DMS153 treated with DMSO at 0.1 percent for 48 hours (cell line): Measurements from ENCODE around the gene HOXA9.

ENCODE experiments used
- DNase-seq: peaks from one replicate; lab custom pipeline; 2025; ENCODE audit not compliant: unreplicated experiment; lab: John Stamatoyannopoulos, UW

Gene HOXA9

DNA sequence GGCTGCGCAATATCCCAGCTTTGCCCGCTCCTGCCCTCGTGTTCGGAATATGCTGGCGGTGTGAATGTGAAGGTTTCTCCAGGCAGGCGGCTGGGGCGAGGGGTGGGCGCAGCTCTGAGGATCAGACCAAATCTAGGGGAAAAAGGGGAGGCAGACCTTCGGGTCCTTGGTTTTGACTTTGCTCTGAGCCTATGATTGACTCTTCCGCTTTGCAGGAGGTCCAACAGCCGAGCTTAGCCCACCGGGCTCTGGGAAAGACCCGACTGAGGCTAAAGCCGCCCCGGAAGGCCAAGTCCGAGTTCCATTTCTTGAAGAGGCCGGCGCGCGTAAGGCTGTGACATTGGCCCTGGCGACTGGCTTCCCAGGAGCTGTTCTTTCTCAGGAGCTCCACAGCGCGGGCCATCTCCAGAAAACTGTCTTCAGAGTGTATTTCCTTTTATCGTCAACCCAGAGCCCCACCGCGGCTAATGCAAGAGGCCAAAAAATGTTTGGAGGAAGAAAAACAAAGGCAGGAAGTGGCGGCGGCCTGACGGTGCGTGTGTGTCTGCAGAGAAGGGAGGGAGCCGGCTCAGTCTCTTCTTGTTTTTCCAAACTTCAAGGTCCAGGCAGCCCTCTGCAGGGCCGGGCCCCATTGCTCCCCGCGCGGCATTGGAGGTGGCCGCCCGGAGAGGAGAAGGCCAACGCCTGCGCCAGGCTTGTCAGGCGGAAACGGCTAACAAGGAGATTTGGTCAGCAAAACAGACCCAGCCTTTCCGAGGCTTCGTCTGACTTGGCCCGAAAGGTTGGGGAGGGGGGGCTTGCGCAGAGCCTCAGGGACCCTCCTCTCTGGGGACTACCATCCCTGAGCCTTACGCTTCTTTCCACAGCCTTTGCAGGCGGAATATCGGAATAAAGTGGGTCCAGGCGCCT is 23.3 kb upstream of the HOXA9 start:
- peak; percentile 27 for DNase-seq

- DNase-seq = no peak
Observed at GRCh38 chr7:27187475-27188385, 22.4 kb upstream of the HOXA9 start.

DNA sequence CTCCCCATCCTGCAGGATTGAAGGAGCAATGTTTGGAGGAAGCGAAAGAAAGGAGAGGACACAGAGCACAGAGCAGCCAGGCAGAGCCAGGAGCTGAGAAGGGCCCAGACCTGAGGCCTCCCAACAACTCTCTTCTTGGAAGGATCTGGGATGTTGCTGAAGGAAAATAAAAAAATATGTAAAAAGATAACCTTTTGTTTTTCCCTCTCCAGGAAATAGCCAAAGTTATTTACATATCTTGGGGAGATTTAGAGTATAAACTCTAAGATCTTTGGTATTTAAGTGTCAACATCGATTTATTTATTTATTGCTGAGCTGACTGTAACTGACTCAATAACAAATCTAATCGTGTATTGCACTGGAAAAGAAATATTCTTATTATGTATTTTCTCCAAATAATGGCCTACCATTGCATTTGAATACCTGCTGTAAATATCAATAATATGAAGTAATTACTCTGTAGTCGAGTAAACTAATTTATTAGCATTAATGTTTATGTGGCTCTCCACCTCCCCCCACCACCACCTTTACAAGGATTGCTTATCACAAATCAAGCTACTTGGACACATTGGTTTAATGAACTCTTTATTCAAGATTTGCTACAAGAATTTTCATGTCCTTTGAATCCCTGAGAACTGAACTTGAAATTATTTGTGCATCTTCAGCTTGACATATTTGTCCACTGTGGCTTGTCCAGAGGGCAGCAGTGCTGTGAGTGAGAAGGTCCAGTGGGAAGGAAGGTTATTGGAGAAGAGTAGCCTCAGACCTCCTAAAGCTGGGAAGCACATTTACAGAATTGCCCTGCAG is 21.5 kb upstream of the HOXA9 start:
- DNase-seq = no peak

- no peak for DNase-seq
Observed at GRCh38 chr7:27185854-27186667, 20.7 kb upstream of the HOXA9 start.

- peak; percentile 54 for DNase-seq
Observed at GRCh38 chr7:27185013-27185853, 19.9 kb upstream of the HOXA9 start, which contains the start of gene HOXA11. Gene HOXA11, minus strand, starts transcription at chr7:27185232. Its CDS starts 88 bp downstream, at chr7:27185144.

DNA sequence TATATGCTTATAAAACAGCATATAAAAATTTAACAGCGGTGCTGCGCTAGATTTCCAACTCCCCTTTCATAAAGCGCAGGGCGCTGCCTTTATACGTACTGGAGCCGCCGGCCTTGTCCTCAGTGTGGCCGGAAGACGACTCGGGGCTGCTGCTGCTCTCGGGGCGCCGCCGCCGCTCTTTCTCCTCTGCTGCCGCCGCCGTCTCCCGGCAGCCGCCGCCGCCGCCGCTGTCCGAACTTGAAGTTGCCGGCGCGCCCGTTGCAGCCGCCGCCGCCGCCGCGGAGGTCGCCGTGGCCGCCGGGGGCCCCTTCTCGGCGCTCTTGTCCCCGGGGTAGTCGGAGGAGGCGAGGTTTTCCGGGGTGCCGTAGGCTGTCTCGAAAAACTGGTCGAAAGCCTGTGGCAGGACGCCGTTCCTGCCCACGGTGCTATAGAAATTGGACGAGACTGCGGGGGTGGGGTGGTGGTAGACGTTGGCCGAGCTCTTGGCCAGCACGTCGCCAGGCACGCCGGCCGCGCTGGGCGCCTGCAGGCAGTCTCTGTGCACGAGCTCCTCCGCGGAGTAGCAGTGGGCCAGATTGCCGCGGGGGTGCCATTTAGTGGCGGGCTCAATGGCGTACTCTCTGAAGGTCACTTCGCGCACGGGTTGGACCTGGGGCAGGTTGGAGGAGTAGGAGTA is 19.1 kb upstream of the HOXA9 start:
- peak; percentile 50 for DNase-seq

DNA sequence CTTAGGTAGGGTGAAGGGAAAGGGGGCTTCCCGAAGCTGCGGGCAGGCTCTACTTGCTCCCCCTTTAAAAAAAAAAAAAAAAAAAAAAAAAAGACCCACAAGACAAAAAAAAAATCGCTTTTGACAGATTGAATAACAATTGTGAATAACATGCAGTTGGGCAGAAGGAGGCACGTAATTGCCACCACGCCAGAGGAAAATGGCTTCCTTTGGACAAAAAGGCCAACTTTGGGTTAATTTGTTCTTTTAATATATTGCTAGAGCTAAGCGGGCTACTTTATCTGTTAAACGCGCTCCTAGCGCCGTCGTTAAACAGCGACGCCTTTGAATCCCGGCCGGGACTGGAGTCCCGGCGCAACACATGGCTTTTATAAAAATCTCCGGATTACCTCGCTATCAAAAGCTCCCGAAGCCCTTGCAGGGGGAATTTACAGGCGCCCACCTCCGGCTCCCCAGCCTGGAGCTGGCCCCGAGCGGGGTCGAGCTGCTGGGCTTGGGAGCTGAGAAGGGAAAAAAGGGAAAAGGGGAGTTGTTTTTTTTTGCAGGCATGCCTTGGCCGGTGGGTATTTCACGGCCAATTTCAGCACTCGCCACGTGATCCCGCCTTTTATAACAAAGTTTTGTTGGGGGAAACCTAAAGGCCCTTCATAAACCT is 18.5 kb upstream of the HOXA9 start:
- DNase-seq = peak; percentile 30

DNA sequence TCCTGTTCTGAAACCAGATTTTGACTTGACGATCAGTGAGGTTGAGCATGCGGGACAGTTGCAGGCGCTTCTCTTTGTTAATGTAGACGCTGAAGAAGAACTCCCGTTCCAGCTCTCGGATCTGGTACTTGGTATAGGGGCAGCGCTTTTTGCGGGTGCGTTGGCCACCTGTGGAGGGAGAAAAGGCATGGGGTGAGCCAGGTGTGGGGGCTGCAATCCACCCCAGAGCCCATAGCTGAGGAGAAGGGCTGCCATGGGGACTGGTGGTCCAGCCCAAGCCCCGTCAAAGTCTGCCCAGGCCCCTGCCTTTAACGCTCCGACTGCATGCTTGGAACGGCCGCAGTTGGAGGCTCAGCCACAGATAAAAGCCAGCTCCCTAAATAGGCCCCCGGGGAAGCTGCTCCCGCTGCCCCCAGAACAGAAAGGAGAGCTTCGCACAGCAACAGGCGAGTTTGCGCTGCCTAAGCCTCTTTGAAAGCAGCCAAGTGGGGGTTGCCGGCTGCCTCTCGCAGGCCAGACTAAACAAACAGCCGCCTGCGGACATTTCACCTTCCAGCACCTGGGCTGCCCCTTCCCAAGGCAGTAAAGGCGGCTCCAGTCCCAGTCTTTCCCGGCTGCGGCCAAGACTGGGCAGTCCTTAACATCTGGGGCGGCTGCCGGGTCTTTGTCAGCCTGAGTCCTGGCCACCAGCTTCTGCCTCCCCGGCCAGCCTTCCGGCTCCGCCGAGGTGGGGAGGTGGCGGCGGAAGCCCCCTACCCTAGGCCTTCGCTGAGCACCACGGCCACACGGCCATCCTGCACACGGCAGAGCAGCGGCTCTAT is 17.7 kb upstream of the HOXA9 start:
- no peak for DNase-seq

DNA sequence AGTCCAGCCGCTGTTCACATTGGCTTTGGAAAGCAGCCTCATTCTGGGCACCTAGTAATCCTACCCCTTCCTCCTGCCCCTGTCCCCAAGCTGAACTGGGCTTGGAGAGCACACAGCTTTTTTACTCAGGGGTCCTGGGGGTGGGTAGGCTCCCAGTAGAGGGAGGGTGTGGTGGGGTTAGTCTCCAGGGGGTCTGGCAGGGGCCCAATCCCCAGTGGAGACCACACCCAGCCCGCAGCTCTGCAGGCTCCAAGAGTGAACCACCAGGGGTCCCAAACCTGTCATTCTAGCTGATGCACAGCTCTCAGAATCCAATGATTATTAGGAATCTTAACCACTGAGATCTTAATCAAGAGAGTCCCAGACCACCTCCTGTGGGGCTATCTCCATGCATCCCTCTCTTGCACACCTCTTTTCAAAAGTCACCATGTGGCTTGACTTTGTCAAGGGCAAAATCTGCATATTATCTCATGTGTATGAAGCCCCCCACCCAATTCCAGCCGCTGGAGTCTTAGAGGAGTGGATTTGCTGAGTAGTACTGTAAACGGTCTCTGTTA is 17.0 kb upstream of the HOXA9 start:
- no peak for DNase-seq

GRCh38 chr7:27181795-27182275 is 16.5 kb upstream of the HOXA9 start:
- DNase-seq = no peak

- DNase-seq = no peak
Observed at GRCh38 chr7:27180431-27181420, 15.4 kb upstream of the HOXA9 start.

GRCh38 chr7:27179503-27180430 is 14.4 kb upstream of the HOXA9 start:
- DNase-seq = peak; percentile 41

DNA sequence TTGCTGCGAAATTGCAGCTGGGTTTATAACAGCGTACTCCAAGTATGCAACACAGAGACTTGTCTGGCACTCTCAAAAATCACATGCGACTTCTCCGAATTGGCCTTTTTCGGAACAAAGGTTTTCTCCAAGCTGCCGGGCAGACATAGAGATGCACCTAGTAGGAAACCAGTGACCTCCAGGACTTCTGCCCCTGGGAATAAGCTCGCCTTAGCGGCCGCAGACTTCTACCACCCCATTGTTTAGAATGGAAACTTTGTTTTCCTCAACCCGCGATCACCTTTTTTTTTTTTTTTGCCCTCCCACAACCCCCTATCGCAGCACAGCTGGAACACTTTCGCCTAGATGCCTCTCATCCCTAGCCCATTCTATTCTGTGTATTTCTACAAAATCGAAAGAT is 13.7 kb upstream of the HOXA9 start:
- no peak for DNase-seq

DNA sequence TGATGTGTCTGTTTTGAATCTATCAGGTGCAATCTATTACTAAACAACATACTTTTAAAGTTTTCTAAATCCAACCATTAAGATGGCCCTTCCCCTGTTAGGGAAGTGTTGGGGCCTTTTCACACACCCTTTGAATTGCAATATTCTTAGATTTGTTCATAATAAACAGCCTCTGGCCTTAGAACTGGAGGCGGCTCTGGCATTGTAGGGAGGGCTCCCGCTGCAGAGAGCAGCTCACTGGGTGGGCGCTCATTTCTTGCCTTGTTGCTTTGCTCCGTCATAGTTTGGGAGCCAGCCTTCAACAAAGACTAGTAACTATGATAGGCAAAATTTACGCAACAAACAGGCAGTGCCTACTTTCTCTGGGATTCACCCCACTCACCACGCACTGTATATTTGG is 13.0 kb upstream of the HOXA9 start:
- DNase-seq = no peak
